ENCODE measurements around the gene ELOVL5.
A peak's percentile ranks its signal among the peaks of the same experiment; 100 is the strongest.

Gene ELOVL5

DNA sequence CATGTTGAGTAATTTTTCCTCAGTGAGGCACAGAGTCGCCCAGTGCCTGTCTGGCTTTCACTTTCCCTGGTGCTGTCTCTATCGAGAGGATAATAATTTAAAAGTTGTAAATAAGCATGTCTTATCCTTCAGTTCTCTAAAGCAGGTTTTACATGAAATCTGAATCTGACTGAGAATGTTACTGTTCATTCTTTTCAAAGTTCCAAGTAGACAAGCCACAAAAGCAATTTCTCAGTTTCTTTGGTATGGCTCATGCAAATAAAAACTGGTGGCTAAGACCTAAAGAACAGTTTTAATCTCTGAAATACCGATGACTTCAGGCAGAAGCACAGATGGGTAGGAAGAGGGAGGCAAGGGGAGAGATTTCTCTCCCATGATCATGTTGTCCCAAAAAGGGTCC is 112.5 kb downstream of the ELOVL5 start:
- DNase-seq = no peak

DNA sequence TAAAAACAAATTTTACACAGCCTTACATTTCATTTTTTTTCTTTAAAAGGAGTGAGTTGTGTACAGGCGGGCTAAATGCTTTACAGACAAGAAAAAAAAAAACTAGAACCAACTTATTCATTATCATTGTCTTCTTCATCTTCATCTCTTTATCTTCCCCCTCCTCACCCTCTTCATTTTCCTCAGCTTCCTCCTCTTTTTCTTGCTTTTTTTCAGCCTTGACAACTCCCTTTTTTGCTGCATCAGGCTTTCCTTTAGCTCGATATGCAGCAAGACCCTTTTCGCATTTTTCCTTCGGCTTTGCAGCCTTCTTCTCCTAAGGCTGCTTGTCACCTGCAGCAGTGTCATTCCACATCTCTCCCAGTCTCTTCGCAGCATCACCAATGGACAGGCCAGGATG is 113.2 kb downstream of the ELOVL5 start:
- DNase-seq = no peak

DNA sequence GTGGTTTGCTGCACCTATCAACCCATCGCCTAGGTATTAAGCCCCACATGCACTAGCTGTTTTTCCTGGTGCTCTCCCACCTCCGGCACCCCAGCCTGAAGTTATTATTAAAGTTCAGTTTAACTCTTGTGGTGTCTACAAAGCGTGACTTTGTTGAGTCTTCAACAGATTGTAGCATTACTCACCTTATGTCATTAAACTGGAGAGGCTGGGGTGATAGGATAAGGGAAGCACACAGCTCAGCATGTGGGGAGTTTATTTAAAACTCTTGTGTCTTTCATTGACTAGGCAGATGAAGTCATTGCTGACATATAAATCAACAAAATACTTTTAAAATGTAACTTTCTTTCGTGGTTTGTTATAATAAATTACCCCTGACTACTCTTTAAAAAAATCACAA is 115.4 kb downstream of the ELOVL5 start:
- DNase-seq = peak; percentile 6

DNA sequence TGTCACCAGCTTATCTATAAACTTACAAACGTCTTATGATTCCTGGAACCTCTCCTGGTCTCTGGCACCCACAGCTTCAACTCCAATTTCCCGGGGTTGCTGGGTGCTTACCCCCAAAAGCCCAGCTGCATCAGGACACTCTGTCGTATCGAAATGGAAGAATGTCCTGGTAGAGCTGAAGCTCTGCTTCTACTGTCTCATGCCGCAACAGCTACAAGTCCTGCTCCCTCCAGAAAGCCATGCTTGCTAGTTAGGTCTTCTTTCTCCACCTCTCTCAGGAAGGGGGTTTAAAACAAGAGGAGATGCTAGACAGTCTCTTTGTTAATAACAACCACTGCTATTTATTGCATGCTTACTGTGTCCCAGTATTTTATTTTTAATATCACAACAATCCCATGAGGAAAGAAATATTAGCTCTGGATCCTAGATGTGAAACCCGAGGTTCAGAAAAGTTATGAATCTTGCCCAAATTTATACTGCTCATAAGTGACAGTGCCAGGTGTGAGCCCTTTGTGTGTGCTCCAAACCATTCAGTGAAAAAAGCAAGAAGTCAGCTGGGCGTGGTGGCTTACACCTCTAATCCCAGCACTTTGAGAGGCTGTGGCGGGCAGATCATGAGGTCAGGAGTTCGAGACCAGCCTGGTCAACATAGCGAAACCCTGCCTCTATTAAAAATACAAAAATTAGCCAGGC is 117.8 kb downstream of the ELOVL5 start:
- DNase-seq = no peak

DNA sequence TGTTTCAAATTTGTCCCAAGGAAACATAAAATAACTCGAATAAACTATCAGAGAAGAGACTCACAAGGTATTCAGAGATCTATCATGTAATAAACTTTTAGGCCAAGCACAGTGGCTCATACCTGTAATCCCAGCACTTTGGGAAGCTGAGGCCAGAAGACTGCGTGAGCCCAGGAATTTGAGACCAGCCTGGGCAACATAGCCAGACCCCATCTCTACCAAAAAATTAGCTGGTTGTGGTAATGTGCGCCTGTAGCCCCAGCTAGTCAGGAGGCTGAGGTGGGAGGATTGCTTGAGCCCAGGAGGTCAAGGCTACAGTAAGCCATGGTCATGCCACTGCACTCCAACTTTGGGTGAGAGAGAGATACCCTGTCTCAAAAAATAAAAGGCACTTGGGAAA is 120.9 kb downstream of the ELOVL5 start:
- no peak for DNase-seq

DNA sequence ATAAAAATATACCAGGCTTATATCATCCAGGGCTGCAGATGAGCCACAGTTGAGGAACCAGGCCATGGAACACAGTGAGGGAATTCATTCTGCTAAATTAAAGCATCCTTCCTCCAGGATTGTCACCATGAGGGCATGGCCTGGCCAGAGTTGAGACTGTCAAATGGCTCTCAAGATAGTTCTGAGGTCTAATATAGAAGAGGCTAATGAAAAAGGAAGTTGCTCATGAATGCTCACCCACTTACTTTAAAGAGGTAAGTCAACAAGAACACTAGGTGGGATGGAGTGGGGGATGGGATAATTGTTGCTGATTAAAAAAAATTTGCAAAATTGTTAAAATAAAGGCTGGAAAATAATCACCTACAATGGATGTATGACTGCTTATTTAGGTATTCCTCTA is 128.1 kb downstream of the ELOVL5 start:
- DNase-seq = no peak

Data from fibroblast of skin of scalp (primary cell).